Measurements from ENCODE around the gene RAD54L2.
"Not testable (repeated sequence)": the region's sequence is repeated elsewhere in the genome, so short reads cannot be mapped to it uniquely, and the experiment has no call there.

RAD54L2 gene, protein sequence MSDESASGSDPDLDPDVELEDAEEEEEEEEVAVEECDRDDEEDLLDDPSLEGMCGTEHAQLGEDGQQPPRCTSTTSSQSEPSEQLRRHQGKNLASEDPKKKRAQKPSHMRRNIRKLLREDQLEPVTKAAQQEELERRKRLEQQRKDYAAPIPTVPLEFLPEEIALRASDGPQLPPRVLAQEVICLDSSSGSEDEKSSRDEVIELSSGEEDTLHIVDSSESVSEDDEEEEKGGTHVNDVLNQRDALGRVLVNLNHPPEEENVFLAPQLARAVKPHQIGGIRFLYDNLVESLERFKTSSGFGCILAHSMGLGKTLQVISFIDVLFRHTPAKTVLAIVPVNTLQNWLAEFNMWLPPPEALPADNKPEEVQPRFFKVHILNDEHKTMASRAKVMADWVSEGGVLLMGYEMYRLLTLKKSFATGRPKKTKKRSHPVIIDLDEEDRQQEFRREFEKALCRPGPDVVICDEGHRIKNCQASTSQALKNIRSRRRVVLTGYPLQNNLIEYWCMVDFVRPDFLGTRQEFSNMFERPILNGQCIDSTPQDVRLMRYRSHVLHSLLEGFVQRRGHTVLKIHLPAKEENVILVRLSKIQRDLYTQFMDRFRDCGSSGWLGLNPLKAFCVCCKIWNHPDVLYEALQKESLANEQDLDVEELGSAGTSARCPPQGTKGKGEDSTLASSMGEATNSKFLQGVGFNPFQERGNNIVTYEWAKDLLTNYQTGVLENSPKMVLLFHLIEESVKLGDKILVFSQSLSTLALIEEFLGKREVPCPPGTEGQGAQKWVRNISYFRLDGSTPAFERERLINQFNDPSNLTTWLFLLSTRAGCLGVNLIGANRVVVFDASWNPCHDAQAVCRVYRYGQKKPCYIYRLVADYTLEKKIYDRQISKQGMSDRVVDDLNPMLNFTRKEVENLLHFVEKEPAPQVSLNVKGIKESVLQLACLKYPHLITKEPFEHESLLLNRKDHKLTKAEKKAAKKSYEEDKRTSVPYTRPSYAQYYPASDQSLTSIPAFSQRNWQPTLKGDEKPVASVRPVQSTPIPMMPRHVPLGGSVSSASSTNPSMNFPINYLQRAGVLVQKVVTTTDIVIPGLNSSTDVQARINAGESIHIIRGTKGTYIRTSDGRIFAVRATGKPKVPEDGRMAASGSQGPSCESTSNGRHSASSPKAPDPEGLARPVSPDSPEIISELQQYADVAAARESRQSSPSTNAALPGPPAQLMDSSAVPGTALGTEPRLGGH (N-terminal part only)

DNA sequence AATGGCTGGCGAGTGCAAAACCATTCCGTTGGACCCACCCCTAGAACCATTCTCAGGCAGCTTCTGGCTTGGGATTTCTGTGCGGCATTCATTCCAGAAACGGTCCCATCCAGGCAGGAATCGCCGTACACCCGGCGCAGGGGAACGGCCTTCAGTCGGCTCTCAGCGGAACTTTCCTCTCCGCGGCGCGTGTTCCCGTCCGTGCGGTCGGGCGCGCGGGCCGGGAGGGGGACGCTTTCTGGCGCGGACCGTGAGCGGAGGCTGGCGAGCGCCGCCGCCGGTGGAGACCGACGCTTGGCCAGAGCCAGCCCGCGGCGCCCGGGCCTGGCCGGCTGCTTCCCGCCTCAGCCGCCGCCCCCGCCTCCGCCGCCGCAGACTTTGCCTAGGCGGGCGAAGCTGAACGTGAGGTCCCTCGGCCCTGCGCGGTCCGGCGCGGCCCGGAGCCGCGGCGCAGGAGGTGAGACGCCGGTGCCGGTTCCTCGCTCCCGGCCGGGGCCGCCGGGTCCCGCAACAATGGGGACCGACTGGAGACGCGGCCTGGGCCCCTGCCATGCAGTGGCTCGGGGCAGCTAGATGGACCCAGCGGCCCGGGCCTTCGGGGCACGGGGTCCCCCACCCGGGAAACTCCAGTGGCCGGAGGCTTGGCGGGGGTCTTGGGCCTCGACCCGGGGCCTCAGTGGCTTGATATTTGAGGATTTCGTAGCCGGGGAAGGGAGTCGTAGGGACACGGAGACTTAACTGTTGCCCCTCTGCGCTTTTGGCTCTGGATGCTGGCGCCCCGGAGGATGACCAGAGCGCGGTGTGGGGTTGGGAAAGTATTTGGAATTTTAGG is at the start of gene RAD54L2:
TSS of gene RAD54L2 (plus strand) at position 261 of the 832 bp plus-strand sequence. CDS start 51,702 bp downstream, outside the sequence.
- DNase-seq, result peak; percentile 62 to 81

DNA sequence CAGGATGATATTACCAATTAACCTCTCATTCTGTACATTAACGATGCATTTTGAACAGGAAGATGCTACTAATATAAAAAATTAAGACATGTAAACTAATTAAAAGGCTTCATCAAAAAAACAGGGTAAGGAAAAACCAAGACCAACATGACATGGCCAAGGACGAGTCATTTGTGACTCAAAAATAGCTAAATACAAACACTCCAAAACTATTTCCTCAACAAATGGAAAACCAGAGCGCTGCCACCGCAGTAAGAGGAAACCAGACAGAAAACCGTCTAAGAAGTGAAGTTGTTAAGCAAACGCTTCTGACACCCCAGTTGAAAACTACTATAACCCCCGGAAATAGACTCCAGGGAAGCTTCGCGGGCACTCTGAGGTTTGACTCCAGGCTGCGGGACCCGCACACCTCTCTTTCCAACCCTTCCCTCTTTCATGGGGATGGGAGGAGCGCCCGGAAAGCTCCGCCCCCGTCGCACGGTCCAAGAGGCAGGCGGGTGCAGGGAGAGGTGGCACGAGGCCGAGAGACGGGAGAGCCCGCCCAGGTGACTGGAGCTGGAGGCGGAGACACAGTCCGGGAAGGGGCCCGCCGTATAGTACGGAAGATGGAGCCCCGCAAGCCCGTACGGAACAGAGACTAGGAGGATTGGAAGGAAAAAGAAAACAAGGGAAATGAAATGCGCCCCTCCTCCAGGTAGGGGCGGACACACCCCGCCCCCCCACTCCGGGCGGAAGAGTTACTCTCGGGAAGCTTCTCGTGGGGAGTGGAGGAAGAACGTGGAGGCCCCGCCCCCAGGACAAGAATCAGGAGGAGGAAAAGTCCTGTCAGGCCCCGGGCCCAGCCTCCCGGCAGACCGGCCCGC is 39.4 kb upstream of the RAD54L2 start:
- peak; percentile 83 to 87 for DNase-seq

DNA sequence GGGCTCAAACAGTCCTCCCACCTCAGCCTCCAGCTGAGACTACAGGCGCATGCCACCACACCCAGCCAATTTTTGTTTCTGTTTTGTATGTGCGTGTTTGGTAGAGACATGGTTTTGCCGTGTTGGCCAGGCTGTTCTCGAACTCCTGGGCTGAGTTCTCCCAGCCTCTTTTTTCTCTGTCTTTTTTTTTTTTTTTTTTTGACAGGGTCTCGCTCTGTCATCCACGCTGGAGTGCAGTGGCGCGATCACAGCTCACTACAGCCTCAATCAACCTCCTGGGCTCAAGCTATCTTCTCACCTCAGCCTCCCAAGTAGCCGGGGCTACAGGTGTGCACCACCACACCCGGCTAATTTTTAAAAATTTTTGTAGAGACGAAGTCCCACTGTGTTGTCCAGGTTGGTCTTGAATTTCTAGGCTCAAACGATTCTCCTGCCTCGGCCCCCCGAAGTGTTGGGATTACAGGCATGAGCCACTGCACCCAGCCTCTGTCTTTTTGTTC is 37.8 kb upstream of the RAD54L2 start:
- no peak for DNase-seq

DNA sequence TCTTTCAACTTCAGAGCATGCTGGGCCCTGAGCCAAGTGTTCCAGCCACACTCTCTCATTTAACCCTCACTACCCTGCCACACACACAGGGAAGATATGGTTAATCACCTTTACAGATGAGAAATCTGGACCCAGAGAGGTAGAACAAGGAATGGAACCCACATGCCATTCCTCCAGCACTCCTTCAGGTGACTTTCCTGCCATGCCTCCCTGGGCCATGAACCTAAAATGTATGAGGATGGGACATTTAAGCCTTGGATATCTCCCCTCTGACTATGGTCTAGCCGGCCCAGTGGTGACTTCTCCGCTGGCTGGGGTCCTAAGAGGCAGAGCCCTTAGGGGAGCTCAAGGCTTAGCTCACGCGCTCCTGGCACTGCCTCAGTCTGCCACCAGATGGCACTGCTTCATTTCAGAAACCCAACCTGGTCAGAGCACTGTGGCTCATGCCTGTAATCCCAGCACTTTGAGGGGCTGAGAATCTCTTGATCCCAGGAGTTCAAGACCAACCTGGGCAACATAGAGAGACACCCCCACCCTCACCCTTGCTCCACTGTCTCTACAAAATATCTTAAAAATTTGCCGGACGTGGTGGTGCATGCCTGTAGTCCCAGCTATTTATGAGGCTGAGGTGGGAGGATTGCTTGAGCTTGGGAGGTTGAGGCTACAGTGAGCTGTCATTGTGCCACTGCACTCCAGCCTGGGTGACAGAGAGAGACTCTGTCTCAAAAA is 36.5 kb upstream of the RAD54L2 start:
- DNase-seq, result peak; percentile 78 to 85

DNA sequence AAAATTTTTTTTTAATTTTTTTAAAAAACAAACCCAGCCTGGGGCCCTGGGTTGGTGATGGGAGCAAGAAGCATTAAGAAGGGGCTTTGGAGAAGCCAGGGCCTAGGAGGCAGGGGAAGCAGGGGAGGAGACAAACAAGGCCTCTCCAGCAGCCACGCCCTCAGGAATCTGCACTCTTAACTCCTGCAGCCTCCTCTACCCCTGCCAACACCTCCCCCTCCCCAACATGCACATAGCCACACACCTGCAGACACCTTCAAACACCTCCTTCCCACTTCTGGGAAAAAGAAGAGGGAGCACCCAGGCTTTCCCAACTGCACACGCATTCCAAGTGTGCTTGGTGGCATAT is 36.0 kb upstream of the RAD54L2 start:
- DNase-seq, result no peak

DNA sequence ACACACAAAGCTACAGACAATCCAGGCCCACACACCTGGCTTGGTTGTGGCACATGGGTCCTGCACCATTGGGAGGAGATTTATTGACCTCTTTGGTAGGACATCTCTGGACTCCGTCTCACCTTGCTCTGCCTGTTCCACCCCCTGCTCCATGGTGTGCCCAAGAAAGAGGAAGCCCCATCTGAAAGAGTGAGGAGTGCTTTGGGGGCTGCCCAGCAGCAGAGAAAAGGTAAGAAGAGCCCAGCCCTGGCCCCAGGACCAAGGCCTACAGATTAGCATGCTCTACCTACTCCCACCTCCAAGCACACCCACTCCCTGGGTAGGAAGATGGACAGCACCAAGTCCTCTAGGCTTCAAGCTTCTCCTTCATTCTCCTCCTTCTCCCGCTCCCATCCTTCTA is 35.5 kb upstream of the RAD54L2 start:
- DNase-seq, result no peak

DNA sequence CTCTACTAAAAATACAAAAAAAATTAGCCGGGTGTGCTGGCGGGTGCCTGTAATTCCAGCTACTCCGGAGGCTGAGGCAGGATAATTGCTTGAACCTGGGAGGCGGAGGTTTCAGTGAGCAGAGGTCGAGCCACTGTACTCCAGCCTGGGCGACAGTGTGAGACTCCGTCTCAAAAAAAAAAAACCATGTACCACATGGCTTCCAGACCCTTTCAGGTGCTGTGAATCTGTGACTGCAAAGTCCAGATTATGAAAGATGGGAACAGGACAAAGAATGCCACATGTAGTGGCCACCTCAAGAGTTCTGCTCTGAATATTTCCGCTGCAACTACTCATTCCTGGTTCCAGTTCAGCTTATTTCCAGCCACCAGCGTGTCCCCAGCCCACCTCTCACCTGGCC is 30.3 kb upstream of the RAD54L2 start:
- no peak for DNase-seq

DNA sequence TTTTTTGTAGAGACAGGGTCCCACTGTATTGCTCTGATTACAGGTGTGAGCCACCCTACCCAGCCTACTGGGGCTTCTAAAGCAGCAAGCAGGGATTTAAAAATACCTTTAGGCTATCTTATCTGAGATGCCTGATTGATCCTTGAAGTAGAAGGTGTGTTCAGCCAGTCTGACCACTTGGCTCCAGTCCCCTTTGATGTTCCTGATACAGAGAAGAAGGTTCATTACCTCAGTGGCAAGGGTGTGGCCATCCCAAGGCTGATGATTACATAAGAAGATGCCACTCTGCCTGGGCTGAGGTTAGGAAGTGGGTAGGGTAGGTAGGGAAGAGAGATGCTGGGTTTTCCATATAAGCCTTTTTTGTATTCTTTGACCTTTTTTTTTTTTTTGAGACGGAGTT is 27.5 kb upstream of the RAD54L2 start:
- DNase-seq, result no peak

DNA sequence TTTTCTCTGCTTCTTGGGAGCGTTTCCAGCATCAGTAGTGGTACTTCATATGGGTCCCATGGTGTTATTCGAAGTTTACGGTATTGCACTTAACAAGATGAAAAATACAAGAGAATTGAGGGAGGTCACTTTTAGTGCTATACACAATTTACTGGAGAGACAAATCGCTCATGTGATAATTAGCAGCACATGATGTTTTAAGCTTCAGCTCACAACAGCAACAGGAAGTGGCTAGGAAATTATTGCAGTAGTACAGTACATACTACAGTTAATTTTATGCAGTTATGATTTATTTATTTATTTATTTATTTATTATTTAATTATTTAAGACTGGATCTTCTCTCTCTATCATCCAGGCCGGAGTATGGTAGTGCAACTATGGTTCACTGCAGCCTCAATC is 24.3 kb upstream of the RAD54L2 start:
- DNase-seq, result no peak

DNA sequence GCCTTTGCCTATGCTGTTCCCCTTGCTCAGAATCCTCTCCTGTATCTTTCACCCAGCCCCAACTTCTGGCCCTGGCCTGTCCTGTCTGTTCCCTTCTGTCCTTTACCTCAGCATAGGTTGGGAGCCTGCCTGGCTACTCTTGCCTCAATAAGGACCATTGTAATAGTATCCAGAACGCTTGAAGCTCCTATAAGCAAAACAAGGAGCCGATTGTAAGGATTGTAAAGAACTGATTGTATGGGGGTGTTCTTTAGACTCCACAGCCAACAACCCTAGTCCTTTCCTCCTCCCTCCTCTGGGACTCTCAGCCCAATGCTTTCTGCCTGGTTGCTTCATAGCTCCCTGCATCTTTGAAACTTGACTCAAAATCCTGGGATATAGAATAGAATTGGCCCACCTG is 18.7 kb upstream of the RAD54L2 start:
- no peak for DNase-seq

DNA sequence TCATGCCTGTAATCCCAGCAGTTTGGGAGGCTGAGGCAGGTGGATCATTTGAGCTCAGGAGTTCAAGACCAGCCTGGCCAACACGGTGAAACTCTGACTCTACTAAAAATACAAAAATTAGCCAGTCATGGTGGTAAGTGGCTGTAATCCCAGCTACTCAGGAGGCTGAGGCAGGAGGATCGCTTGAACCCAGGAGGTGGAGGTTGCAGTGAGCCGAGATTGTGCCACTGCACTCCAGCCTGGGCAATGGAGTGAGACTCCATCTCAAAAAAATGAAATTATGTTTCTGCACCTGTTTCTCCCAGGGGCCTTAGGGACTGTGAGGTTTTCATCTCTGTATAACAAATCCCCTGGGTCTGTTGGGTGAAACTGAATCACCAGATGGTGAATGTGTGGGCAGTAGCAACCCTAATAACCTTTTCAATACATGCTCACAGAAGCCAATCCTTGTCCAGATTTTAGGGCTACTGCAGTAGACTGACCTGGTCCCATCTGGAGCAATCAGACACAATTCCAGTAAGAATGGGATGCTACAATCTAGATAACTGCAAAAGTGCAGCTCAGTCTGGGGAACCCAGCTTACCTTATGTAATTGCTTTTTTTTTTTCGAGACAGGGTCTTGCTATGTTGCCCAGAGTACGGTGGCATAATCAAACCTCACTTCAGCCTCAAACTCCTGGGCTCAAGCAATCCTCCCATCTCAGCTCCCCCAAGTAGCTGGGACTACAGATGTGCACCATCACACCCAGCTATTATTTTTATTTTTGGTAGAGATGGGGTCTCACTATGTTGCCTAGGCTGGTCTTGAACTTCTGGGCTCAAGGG is 17.4 kb upstream of the RAD54L2 start:
- DNase-seq, result not testable (repeated sequence)

DNA sequence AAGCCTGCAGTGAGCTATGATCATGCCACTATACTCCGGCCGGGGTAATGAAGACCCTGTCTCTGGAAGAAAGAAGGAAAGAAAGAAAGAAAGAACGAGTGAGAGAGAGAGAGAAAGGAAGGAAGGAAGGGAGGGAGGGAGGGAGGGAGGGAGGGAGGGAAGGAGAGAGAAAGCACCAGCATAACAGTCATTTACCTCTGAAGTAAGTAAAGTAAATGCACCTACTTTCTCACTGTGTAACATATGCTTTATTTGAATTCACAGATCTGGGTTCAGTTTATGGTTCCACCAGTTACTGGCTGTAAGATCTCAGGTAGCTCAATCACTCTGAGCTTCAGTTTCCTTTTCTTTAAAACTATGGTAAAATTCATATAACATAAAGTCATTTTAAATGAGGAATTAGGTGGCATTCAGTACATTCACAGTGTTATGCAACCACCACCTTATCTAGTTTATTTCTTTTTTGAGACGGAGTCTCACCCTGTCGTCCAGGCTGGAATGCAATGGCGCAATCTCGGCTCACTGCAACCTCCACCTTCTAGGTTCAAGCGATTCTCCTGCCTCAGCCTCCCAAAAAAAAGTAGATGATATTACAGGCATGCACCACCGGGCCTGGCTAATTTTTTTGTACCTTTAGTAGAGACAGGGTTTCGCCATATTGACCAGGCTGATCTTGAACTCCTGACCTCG is 16.1 kb upstream of the RAD54L2 start:
- DNase-seq, result no peak

DNA sequence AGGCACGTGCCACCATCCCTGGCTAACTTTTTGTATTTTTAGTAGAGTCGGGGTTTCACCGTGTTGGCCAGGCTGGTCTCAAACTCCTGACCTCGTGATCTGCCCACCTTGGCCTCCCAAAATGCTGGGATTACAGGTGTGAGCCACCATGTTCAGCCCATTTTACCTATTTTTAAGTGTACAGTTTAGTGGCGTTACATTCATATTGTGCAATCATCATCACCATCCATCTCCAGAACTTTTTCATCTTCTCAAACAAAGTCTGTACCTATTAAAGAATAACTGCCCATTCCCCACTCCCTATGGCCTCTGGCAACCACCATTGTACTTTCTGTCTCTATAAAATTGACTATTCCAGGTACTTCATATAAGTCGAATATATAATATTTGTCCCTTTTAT is 13.6 kb upstream of the RAD54L2 start:
- DNase-seq, result not testable (repeated sequence)

DNA sequence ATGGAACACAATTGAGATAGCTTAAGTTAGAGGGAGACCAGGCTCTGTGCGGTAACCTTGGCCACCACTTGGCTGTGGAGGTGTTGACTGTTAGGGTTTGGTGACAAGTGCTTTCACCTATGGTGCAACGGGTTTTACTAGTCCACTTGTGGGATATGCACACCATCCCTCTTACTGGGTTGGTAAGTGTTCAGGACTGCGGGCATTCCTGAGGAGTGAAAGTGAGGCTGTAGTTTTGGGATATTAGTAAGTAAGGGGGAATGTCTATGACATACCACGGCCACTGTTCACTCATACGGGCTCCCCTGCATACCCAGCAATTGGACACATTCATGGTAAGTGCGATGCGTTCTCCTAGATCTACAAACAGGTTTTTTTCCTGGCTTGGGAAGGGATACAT is 8.0 kb upstream of the RAD54L2 start:
- DNase-seq, result no peak

DNA sequence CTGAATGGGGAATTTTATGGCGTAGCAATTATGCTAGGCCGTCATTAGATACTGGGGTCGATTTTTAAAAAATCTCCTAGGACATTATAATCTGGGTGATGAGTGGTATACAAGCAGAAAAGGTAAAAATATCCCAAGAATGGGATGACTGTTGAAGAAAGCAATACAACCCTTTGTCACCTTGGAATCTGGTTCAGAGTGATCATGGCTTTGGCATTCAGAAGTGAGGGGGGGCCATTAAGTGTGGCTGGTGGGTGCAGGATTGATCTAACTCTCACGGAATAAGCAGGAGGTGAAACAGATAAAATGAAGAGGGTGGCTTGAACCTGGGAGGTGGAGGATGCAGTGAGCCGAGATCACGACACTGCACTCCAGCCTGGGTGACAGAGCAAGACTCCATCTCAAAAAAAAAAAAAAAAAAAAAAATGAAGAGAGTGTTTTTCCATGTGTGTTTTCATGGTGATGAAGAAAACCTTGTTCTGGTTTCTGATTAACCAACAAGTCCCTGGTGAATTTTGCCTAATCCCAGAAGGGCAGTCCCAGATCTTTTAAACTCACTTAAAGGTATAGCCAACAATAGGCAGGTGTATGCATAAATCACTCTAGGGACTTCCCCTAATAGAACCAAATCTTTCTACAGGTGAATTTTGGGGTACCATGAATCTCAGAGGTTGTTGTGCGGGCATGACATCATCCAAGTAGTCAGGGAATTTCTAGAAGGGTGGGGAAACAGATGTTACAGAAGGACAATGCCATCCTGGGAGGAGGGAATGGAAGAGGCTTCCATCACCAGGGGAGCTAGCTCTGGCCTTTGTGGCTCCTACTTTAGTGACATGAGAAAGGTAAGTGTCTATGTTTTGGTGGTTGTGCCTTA is 3.1 kb upstream of the RAD54L2 start:
- DNase-seq, result no peak

DNA sequence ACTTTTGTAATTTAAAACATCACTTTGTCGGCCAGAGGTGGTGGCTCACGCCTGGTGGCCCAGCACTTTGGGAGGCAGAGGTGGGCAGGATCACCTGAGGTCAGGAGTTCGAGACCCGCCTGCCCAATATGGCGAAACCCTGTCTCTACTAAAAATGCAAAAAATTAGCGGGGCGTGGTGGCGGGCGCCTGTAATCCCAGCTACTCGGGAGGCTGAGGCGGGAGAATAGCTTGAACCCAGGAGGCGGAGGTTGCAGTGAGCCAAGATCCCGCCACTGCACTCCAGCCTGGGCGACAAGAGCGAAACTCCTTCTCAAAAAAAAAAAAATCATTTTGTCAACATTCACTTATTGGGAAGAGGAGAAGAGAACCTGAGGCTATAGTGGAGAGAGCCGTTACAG is 888 bp upstream of the RAD54L2 start:
- DNase-seq, result not testable (repeated sequence)

DNA sequence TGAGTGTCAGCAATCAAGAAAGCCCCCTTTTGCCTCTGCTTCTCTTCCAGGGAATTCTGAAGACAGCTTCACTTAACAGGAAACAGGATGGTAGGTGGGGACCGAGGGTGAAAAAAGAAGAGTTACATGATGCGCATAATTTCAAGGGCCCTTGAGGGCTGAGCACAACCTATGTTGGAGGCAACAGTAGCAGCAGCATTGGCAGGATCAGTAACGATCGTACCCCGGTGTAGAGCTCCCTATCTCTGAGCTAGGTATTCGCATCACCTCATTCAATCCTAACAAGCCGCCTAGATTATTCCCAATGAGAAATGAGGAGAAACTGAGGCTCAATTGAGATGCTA is 432 bp upstream of the RAD54L2 start:
- peak in 1 of 2 donors; percentile 16 for DNase-seq

All from CD4-positive, alpha-beta T cell treated with Interferon alpha-2 for 1 hour (primary cell).